Measurements from ENCODE around the gene GAD2.
"Not testable (repeated sequence)": the region's sequence is repeated elsewhere in the genome, so short reads cannot be mapped to it uniquely, and the experiment has no call there.

GAD2 gene

GRCh38 chr10:26318672-26319071 lies 102.1 kb downstream of the GAD2 start:
- no peak for DNase-seq (ENCODE audit: low spot score)

- no peak for DNase-seq (ENCODE audit: low spot score)
Observed at GRCh38 chr10:26323219-26323618, 106.6 kb downstream of the GAD2 start.

- DNase-seq (ENCODE audit: low spot score), result no peak
Observed at GRCh38 chr10:26326851-26327250, 110.3 kb downstream of the GAD2 start.

GRCh38 chr10:26327811-26328210 lies 111.2 kb downstream of the GAD2 start:
- DNase-seq (ENCODE audit: low spot score), result no peak

GRCh38 chr10:26331371-26331770 lies 114.8 kb downstream of the GAD2 start:
- DNase-seq (ENCODE audit: low spot score), result no peak

GRCh38 chr10:26334232-26334931 lies 117.8 kb downstream of the GAD2 start:
- no peak for DNase-seq (ENCODE audit: low spot score)

GRCh38 chr10:26334932-26335573 lies 118.5 kb downstream of the GAD2 start:
- DNase-seq (ENCODE audit: low spot score), result peak; percentile 7

GRCh38 chr10:26335574-26336093 lies 119.1 kb downstream of the GAD2 start:
- DNase-seq (ENCODE audit: low spot score), result no peak

GRCh38 chr10:26336979-26337378 lies 120.4 kb downstream of the GAD2 start:
- DNase-seq (ENCODE audit: low spot score), result no peak

GRCh38 chr10:26341701-26342100 lies 125.1 kb downstream of the GAD2 start:
- no peak for DNase-seq (ENCODE audit: low spot score)

- not testable (repeated sequence) for DNase-seq (ENCODE audit: low spot score)
Observed at GRCh38 chr10:26348821-26349417, 132.3 kb downstream of the GAD2 start.

Measured in putamen (tissue), 1 donor.